ENCODE results near the gene NPC1.

DNA sequence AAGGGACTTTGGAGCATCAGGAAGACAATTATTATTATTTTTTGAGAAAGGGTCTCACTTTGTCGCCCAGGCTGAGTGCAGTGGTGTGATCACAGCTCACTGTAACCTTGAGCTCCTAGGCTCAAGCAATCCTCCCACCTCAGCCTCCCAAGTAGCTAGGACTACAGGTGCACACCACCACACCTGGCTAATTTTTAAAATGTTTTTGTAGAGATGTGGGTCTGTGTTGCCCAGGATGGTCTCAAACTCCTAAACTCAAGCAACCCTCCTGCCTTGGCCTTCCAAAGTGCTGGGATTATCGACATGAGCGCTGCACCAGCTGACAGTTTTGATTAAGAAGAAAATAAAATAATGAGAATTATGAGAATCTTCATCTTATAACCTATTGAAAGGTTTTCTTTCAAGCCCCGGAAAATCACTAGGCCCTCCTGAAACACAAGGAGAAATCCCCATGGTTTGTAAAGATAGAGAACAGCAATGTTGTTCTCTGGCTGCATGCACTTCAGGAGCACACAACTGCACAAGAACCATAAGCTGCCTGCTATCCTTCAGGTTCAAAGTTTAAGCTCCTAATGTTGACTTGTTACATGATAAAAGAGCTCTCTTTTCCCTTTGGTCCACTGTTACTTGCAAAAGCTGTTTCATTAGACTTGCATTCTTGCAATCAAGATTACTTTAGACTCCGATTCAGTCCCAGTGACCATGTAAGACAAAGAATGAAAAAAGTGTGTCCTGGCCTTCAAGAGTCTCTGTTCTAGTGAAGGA is 16.8 kb downstream of the NPC1 start:
- TF ChIP-seq, protein P1, sequence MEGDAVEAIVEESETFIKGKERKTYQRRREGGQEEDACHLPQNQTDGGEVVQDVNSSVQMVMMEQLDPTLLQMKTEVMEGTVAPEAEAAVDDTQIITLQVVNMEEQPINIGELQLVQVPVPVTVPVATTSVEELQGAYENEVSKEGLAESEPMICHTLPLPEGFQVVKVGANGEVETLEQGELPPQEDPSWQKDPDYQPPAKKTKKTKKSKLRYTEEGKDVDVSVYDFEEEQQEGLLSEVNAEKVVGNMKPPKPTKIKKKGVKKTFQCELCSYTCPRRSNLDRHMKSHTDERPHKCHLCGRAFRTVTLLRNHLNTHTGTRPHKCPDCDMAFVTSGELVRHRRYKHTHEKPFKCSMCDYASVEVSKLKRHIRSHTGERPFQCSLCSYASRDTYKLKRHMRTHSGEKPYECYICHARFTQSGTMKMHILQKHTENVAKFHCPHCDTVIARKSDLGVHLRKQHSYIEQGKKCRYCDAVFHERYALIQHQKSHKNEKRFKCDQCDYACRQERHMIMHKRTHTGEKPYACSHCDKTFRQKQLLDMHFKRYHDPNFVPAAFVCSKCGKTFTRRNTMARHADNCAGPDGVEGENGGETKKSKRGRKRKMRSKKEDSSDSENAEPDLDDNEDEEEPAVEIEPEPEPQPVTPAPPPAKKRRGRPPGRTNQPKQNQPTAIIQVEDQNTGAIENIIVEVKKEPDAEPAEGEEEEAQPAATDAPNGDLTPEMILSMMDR (conservative IDR thresholded peaks at IDR 0.05 in 1 of 2, IDR thresholded peaks at IDR 0.05 in 1 of 2; ENCODE audit: low read depth in 1 of 2, low read length in 2 of 2), result no peak
- no peak for TF ChIP-seq EZH2 (IDR thresholded peaks at IDR 0.05; ENCODE audit: low read length, missing control alignments)

All from fibroblast of lung (primary cell).